Glomerular visceral epithelial cell (primary cell): ENCODE data around the gene MLYCD.
"Not testable (repeated sequence)": the region's sequence is repeated elsewhere in the genome, so short reads cannot be mapped to it uniquely, and the experiment has no call there.

ENCODE experiments used
- DNase-seq: peaks from one replicate; pipeline ENCODE4 v3.0.0-alpha.2; 2016; ENCODE audit errors: extremely low spot score

Gene MLYCD

DNA sequence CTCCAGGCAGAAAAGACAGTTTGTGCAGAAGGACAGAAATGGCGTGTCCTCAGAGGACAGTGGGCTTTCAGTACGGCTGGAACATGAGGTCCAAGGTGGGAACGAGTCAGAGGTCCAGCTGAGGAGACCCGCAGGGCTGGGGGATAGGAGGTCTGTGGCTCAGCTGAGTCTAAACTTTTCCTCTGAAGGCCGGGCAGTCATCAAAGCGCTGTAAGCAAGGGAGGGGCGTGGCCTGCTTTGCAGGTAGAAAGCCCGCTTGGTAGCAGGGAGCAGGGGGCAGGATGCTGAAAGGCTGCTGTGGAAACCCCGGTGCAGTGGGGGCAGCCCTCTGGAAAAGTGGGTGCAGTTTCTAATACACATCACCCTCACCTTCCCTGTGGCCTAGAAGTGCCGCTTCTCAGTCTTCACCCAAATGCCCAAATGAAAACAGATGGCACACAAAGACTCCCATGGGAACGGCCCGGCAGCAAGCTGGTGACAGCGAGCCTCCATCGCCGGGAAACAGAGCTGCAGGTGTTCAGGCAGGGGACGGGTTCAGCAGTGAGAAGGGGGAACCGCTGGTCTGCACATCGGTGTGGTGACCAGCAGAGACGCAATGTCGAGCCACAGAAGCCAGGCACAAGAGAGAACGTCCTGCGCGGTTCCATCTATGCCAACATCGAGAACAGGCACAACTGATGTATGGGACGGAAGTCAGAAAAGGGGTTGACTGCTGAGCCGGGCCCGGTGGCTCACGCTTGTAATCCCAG, 41.9 kb downstream of the MLYCD start:
- no peak for DNase-seq

DNA sequence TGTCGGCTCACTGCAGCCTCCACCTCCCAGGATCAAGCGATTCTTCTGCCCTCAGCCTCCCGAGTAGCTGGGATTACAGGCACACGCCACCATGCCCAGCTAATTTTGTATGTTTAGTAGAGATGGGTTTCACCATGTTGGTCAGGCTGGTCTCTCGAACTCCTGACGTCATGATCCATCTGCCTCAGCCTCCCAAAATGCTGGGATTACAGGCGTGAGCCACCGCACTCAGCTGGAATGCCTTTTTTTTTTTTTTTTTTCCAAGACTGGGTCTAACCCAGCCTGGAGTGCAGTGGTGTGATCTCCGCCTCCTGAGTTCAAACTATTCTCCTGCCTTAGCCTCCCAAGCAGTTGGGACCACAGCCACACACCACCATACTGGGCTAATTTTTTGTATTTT, 42.6 kb downstream of the MLYCD start:
- not testable (repeated sequence) for DNase-seq

DNA sequence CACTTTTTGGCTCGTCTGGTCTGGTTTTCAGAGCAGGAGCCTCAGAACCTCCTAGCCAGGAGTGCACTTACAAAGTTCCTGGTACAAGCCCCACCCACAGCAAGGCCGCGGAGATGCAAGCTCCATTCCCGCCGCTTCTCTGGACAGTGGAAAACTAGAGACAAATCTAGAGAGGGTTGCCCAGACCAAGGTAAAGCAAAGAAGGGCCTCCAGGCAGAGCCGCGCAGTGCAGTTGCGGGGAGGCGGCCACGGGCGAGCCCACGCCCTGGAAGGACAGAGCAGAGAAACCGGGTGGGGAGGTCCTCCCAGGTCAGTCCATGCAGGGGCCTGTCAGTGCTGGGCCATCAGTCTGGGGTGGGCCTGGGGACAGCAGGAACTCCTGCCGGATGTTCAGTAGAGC, 43.2 kb downstream of the MLYCD start:
- DNase-seq, result no peak

DNA sequence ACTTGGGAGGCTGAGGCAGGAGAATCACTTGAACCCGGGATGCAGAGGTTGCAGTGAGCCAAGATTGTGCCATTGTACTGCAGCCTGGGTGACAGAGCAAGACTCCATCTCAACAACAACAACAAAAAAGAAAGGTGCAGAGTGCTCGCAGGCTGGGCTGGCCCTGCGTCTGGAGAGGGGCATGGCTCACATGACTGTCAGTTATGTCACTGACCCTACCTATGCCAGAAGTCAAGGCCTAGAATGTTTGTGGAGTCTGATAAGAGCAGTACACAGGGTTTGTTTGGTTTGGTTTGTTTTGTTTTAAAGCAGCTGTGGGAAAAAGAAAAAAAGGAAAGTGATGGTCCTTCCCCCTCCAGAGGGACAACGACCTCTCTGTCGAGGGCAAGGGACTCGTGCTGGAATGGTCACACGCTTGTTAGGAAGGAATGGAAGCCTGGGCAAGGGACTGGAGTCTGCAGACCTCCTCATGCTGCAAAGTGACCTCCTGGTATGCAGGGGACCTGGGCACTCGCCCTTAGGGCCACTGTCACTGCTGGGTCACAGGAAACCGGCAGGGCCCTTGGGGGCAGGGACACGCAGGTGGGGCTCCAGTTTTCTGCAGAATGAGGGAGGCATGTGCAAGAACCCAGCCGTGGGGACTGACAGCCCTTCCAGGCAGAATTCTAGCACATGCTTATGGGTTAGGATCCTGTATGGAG, 44.0 kb downstream of the MLYCD start:
- no peak for DNase-seq

DNA sequence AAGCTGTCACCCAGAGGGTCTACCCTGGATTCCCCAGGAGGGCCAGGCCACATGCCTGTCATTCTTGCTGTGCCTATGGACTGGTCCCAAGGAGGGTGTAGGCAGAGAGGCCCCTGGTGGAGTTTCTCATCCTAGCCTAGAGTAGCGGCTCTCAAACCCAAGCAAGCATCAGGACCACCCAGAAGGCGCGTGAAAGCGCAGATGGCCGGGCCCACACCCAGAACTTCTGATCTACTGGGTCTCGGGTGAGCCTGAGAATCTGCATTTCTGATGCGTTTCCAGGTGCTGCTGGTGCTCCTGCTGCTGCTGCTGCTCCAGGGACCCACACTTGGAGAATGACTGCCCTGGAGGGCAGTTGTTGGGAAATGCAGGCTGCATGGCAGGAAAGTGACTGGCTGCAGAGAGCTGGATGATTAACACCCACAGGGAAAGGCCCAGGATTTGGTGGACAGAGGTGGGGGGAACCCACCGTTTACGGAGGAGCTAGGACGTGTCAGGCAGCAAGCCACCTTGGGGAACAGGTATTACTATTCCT, 44.7 kb downstream of the MLYCD start:
- no peak for DNase-seq

DNA sequence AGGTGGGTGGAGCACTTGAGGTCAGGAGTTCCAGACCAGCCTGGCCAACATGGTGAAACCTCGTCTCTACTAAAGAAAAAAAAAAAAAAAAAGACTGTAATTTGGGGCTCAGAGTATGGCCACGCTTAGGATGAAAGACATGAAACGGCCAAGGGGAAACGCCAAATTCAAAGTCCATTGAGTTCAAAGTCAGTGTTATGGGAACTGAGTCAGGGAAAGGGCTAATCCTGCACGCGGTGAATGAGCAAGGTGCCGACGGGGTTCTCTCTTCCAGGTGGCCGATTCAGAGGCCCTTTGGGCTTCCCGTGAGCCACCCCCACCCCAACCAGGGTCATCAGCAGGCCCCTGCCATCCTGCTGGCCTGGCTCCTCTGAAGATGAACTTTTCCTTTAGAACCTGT, 46.7 kb downstream of the MLYCD start:
- no peak for DNase-seq

DNA sequence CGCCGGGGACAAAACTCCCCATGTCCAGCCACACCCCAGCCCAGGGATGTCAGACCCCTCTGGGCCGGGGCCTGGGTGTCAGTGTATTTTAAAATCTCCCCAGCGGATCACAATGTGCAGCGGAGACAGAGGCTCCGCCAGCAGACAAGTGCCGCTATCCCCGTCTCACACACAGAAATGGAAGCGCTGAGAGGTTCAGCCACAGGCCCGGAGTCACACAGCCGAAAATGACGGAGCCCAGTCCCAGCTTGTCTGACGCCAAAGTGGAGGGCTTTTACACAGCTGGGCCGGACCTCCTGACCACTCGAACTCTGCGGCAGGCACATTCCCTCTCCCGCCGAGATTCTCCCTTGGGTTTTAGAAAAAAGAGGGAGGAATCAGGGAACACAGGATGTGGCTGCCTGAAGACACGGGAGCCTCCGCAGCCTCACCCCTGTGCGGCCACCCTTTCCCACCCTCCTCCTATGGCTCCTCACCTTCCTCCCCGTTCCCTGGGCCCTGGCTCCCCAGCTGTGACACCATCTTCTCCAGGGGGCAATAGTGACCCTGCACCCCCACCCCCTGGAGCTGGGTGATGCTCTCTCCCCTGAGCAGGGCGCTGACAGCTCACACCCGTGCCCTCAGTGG, 47.4 kb downstream of the MLYCD start:
- no peak for DNase-seq

DNA sequence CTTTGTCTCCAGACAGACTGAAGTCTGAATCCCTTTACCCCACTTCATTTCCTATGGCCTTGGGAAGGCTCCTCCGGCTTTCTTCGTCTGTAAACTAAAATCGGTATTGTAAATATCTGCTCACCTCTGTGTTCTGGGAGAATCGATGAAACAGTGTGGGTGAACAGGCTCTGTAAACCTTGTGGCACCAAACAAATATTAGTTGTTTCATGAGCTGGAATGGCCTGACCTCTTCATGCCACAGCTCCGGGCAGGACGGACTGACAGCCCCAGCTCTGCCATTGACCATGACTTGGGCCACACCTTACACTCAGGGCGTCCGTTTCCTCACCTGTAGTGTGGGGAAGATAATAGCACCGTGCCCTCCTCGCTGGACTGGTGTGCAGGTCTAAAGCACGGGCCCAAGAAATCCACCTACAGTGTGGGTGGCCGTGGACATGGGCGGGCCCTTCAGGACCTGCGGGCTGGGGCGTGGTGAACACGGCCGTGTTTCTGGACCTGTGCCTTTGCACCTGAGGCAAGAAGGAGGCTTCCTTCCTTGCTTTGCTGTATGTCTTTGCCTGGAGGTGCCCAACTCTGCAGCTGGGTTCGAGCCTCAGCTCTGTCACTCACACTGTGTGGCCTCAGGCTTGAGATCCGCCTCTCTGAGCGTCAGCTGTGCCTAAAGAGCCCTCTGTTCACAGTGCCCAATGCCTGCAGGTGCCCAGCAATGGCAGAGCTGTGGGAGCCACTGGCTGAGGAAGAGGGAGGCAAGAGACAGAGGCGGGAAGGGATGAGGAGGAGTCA, 48.1 kb downstream of the MLYCD start:
- no peak for DNase-seq

DNA sequence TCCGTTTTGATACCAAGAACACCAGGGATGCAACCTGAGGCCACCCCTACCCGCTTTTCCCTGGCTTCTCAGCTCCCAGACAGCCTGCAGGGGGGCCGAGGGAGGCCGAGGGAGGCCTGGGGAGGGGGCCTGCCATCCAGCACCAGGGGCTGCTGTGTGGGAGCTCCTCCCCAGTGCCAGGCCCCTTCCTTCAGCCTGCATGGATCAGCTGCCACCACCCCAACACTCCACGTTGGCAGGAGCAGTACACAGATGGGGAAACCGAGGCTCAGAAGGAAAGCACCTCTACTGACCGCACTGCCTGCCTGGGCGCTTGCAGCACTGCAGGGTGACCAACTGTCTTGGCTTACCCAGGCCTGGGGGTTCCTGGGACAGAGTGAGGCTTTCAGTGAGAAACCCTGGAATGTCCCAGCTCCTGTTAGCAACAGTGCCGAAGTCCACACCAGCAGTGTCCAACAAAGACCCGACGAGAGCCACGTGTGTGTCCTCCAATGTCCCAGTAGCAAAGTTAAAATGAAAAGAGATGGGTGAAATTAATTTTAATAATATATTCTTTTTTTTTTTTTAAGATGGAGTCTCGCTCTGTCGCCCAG, 48.8 kb downstream of the MLYCD start:
- no peak for DNase-seq

DNA sequence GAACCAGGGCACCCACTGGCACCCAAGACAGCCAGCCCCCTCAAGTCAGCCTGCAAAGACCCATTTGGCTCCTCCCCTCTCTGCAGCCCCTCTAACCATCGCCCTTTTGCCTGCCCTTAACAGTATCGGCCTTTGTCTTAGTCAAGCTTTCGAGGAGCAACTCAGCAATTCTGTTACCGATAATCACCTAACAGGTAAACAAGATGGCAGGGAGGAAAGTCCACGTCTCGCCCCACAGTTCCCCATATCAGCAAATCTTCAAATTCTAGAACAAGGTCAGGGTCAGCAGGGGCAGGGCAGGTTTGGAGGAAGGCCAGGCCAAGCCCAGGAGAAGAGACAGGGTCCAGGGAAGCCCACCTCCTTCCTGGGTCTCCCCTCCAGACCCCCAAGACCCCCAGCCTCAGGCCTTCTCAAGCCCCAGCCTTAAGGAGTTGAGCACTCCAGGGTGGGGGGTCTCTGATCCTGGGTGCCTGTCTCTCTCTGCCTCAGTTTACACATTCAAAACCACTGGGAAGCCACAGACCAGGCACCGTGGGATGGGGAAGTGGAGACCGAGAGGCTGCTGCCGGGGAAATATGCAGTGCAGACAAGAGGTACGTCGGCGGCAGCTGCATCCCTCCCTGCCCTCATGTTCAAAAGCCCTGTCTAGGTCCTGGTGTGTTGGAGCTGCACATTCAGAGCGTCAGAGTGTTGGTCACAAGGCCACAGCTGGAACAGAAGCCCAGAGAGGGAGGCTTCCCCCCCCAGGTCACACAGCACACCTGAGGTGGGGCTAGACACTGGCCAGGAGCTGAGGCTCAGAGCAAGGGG, 50.2 kb downstream of the MLYCD start:
- no peak for DNase-seq

DNA sequence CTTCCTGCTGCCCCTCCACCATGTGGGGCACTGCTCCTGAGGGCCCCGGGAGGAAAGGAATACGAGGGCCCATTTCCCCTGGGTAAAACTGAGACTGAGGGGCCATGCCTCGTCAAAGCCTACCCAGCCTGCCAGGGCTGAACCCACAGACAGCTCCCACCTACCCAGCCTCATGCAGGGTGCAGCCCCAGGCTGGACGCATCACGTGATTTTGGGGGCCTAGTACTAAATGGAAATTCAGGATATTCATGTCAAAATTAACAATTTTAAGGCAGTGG, 50.7 kb downstream of the MLYCD start:
- no peak for DNase-seq

DNA sequence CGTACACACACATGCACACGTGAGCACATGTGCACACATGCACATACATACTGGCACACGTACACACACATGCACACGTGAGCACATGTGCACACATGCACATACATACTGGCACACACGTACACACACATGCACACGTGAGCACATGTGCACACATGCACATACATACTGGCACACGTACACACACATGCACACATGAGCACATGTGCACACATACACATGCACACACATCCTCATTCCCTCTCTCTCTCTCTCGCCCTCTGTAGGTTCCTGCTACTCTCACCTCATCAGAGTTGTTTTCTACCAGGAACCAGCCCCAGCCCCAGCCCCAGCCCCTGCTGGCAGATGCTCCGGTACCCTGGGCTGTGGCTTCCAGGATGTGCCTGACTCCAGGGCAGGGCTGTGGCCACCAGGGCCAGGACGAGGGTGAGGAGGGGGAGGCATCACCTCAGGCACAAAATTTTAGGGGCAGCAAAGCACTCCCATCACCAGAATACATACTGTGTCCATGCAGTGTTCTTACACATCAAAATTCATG, 52.0 kb downstream of the MLYCD start:
- DNase-seq, result not testable (repeated sequence)

DNA sequence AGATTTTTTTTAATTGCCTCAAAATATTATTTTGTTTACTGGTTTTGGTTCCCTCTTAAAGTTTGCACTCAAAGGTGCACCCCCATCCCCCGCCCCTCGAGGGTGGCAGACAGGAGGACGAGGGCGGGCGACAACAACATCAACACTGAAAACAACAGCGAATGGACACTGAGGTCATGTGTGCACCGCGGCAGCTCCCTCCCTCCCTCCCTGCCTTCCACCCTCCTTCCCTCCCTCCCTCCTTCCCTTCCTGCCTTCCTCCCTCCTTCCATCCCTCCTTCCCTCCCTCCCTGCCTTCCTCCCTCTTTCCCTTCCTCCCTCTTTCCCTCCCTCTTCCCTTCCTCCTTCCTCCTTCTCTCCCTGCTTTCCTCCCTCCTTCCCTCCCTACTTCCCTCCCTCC, 52.6 kb downstream of the MLYCD start:
- no peak for DNase-seq

DNA sequence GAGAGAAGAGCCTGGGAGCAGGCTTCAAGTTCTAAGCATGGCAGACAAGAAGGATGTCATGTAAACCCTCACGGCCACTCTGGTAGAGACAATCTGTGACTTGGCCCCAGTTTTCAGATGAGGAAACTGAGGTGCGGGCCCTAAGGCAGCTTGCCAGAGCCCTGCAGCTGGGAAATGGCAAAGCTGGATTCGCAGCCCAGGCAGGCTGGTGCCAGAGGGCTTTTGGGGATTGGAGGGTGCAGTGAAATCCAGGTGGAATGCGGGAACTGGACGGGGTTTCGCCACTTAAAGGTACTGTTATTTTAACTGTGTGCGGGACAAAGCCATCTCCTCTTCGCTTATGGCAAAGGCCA, 53.6 kb downstream of the MLYCD start:
- no peak for DNase-seq

DNA sequence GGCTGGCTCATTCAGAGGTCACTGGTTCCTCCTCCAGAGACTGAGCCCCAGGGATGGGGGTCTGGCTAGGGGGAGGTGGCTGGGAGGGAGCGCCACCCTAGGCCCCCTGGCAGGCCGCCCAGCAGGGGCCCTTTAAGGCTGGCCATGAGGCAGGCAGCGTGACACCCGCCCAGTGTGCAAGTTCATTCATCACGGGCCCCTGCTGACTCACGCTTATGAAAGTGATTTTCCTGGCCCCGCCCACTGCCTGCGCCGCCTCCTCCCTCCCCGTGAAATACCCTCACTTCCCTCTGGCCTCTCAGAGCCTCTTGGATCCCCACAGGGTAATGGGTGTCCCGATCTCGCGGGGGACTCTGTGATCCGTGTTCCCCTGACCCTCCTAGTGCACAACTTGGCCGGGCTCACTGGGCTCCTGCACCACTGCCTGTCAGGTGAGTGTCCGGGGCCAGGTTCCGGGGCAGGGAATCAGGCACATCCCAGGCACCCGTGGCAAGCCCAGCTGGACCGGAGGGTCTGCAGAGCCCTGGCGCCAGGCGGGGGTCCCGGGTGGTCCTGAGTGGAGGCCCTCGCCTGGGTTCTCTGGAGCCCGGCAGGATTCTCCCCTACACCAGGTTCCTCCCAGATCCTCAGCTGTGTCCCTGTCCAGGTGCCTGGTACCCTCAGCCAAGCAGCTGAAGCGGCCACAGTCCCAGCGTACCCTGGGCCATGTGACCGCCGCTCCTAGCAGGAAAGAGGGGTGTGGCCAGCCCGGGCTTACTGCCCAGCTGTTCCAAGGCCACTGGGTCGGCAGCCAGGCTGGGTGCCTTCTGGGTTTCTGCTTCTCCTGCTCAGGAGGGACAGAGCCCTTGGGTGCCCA, 54.3 kb downstream of the MLYCD start, which contains the start of gene OSGIN1:
Gene OSGIN1, plus strand, starts transcription at position 301 of the 856 bp plus-strand sequence. CDS start 4,432 bp downstream, outside the sequence.
- DNase-seq, result peak; percentile 88

DNA sequence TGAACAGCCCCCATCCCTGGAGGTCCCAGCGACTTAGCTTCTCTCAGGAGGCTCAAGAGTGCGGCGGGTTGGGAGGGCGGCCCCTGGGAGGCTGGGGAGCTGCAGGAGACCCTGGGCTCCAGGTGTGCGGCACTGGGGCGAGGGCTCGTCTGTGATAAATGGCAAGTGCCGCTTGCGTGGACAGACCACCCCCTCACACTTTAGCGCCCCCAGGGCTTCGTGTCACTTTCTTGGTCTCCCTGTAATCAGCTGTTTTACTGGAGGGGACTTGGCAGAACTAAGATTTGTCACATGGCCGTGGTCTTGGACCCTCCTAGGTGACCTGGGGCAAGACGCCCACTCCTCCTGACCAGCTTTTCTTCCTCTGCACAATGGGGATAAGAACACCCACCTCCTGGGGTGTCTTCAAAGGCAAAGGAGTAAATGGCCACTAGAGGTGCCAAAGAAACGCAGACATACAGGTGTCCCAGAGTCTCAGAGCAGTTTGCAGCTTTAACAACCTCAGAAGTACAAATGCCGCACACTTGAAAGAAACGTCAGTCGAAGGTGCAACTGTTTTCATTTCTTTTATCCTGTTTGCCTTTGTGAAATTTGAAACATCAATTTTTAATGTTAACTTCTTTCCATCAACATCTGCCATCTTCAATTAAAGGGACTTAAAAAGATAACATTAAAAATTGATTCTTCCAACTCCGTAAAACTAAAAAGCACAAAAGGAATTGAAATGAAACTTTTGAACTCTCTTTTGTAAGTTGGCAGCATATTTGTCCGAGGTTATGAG, 55.1 kb downstream of the MLYCD start:
- peak; percentile 44 for DNase-seq

DNA sequence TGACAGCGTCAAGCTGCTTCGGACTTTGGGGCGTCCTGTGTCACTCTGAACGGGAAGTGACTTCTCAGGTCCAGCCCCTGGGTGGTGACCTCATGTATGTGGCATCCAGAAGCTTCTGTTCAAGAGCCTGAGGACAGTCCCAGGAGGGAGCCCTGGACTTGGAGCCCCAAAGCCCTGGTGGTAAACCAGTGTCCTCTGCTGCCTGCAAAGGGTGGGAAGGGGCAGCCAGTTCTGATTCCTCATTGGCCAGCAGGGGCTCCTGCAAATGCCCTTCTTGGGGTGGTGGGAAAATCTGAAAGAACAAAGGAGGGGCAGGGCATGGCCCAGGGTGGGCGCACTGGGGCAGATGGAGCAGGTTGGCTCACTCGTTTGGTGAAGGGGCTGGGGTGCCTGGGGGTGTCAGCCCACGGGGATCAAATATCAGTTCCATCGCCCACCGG, 55.7 kb downstream of the MLYCD start:
- DNase-seq, result peak; percentile 53

DNA sequence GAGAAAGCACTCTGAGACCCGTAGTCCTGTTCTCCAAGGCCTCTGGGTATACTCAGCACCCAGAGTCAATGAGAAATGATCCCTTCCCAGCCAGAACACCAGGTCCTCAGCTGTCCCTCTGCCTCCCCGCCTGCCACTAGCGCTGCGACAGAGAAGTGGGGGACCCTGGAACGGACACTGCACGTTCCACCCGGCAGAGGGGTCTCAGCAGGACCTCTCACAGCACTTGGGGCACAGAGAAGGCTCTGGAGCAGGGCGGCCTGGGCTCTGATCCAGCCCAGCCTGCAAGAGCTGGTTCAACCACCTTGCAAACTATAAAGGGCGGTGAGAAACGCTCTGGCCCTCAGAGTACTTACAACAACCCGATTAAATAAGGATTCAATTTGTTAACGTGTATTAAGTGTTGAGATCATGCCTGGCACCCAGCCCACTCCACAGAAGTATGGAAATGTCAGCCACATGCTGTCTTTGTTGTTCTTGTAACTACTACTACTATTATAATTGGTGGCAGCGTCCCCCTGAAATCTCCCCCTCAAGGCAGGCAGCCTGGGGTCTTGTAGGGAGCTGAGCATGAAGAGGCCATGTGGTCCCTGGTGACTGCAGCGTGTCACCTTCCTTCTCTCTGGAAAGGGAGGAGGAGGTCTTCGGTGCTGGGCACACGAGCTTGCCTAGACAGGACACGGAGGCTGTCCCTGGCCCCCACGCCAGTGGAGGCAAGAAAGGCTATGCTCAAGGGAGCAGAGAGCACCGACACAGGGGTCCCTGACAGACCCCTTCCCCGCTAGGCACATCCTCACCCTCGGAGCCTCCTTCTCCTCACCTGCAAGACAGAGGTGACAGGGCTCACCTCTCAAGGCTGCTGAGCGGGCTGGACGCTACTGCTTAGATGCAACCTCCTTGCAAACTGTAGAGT, 56.6 kb downstream of the MLYCD start:
- no peak for DNase-seq
